Kidney (tissue), 14 donors: ENCODE measurements around the gene TF. TPM values are rescaled to one million over a fixed set of nuclear protein-coding genes. Genes with fewer than 3 reads are reported as not detected.

Experiments
- DNase-seq, 5 donors: peaks; one replicate each; pipeline ENCODE4 v3.0.0-alpha.2; 2013 to 2020
- FAIRE-seq: peaks from 2 replicates; lab custom pipeline; 2012; peaks lifted over from hg19 to GRCh38; lab: Jason Lieb, UNC
- H3K27ac ChIP-seq, 2 donors: one replicate each; pipeline ENCODE4 v1.7.0; 2013; ENCODE audit warnings: low read depth in 2 of 2, low read length in 2 of 2, inconsistent platforms in 1 of 2
- H3K27me3 ChIP-seq: one replicate; pipeline ENCODE4 v1.7.1; 2013; ENCODE audit warnings: low read length, inconsistent platforms; ENCODE audit not compliant: control insufficient read depth, insufficient read depth
- H3K36me3 ChIP-seq, 3 donors: one replicate each; pipeline versions ENCODE4 v1.7.0 to v1.7.1; 2013; ENCODE audit warnings: low read length in 3 of 3, control low read depth in 1 of 3, inconsistent platforms in 1 of 3; ENCODE audit not compliant: insufficient read depth in 3 of 3, control insufficient read depth in 2 of 3
- H3K4me1 ChIP-seq, 3 donors: one replicate each; pipeline versions ENCODE4 v1.7.0 to v1.7.1; 2013; ENCODE audit warnings: low read length in 3 of 3, inconsistent platforms in 1 of 3, low read depth in 1 of 3; ENCODE audit not compliant: control insufficient read depth in 2 of 3, insufficient read depth in 2 of 3
- H3K4me3 ChIP-seq, 3 donors: one replicate each; pipeline versions ENCODE4 v1.7.0 to v1.8.1; 2013; ENCODE audit warnings: low read length in 3 of 3, control low read depth in 1 of 3, inconsistent platforms in 1 of 3
- H3K9ac ChIP-seq, 3 donors: one replicate each; pipeline versions ENCODE4 v1.7.0 to v1.7.1; 2013; ENCODE audit warnings: low read length in 3 of 3, control low read depth in 1 of 3, inconsistent platforms in 1 of 3
- H3K9me3 ChIP-seq, 3 donors: one replicate each; pipeline versions ENCODE4 v1.7.0 to v1.7.1; 2013; ENCODE audit warnings: low read length in 3 of 3, control low read depth in 1 of 3, inconsistent platforms in 1 of 3; ENCODE audit not compliant: control insufficient read depth in 2 of 3, insufficient read depth in 1 of 3
- intact Hi-C: fragments of 100-400 bp; cut with DNase I; formaldehyde crosslinking; loops from one replicate; pipeline ENCODE4 v1.11.1; 2022
- polyA plus RNA-seq: library from polyadenylated mRNA; stranded (reverse); fragments of 350-450 nt; fragmentation: Illumina TruSeq; extraction: RNeasy Lipid Tissue Mini Kit (QIAGEN cat#74804); gene quantifications from one replicate; pipeline ENCODE4 v1.2.3, GENCODE V29; 2014; ENCODE audit warnings: low read depth, low replicate concordance; ENCODE audit not compliant: insufficient read depth
- total RNA-seq: library from RNA; stranded (reverse); fragmentation: NEBNext Ultra II Directional; extraction: Animal tissue kit (Norgen Biotek cat#: 25700); gene quantifications from one replicate; pipeline ENCODE4 v1.2.1, GENCODE V29; 2021
- TF ChIP-seq, protein P1 (sequence below): IDR thresholded peaks from 3 replicates; pipeline ENCODE4 v1.5.1; 2012; ENCODE audit warnings: mild to moderate bottlenecking, moderate library complexity, borderline replicate concordance; ENCODE audit not compliant: insufficient read depth; ENCODE audit errors: extremely low read depth
- donor health status: control.
- donor health status: control.
- donor health status: control.
- donor health status: control.
- donor health status: control.
- donor health status: DM: yes; HTN: yes; CAD: no.
- donor health status: Normal renal cell carcinoma (clear cell type).

Gene TF
- total and polyA plus RNA-seq, 2 donors from 2014 or later: 0.88 to 1.4 TPM

- H3K9ac ChIP-seq: no peak overlapping the region
- no peaks in the 10 kb centered on the region for H3K36me3 ChIP-seq
- no peak overlapping the region for H3K4me3 ChIP-seq
- no peak overlapping the region for H3K27ac ChIP-seq
- H3K9me3 ChIP-seq: no peaks in the 10 kb centered on the region
- DNase-seq: no peak
- TF ChIP-seq, protein P1, sequence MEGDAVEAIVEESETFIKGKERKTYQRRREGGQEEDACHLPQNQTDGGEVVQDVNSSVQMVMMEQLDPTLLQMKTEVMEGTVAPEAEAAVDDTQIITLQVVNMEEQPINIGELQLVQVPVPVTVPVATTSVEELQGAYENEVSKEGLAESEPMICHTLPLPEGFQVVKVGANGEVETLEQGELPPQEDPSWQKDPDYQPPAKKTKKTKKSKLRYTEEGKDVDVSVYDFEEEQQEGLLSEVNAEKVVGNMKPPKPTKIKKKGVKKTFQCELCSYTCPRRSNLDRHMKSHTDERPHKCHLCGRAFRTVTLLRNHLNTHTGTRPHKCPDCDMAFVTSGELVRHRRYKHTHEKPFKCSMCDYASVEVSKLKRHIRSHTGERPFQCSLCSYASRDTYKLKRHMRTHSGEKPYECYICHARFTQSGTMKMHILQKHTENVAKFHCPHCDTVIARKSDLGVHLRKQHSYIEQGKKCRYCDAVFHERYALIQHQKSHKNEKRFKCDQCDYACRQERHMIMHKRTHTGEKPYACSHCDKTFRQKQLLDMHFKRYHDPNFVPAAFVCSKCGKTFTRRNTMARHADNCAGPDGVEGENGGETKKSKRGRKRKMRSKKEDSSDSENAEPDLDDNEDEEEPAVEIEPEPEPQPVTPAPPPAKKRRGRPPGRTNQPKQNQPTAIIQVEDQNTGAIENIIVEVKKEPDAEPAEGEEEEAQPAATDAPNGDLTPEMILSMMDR: no peak
- H3K4me1 ChIP-seq: no peaks in the 10 kb centered on the region
- FAIRE-seq: no peak
- intact Hi-C loops: no loop called here
- peaks cover 2% of the 10 kb centered on the region for H3K27me3 ChIP-seq
Measured at GRCh38 chr3:133782454-133782853, 36.3 kb downstream of the TF start.

- Histone ChIP-seq H3K9me3 (no peaks in the 10 kb centered on the region), H3K27ac (no peak overlapping the region), H3K4me1 (no peaks in the 10 kb centered on the region), H3K27me3 (peaks cover 2% of the 10 kb centered on the region), H3K4me3 (no peak overlapping the region), H3K36me3 (no peaks in the 10 kb centered on the region), H3K9ac (no peak overlapping the region)
- intact Hi-C loops: no loop called here
- TF ChIP-seq, protein P1: no peak
- DNase-seq (peak in 1 of 5 donors; percentile 65), FAIRE-seq (no peak)
Measured at GRCh38 chr3:133783762-133784161, 37.6 kb downstream of the TF start.

DNA sequence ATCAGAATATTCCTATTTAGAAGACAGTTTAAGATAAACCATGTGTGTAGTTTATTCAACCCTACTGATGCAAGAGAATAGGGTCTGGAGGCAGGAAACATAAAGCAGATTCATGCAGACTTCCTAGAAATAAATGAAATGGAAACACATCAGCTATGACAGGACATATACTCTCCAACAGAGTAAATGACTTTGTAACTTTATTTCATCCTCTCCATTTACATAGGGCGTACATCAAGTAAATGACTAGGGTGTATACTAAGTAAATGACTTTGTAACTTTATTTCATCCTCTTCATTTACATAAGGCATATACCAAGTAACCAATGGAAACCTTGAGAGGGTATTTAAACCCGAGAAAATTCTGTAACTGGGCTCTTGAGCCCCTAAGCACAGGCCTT lies 41.8 kb downstream of the TF start:
- FAIRE-seq (no peak), DNase-seq (no peak)
- TF ChIP-seq, protein P1: no peak
- Histone ChIP-seq H3K36me3 (no peaks in the 10 kb centered on the region), H3K9ac (no peak overlapping the region), H3K27ac (no peak overlapping the region), H3K9me3 (peaks cover 0 to 4% (median 4%) of the 10 kb centered on the region in 3 donors), H3K4me3 (no peak overlapping the region), H3K27me3 (peaks cover 2% of the 10 kb centered on the region), H3K4me1 (no peaks in the 10 kb centered on the region)
- intact Hi-C loops: no loop called here

- TF ChIP-seq, protein P1: no peak
- Histone ChIP-seq H3K27me3 (no peaks in the 10 kb centered on the region), H3K9me3 (peaks cover 0 to 4% (median 4%) of the 10 kb centered on the region in 3 donors), H3K9ac (no peak overlapping the region), H3K4me1 (no peaks in the 10 kb centered on the region), H3K27ac (no peak overlapping the region), H3K36me3 (no peaks in the 10 kb centered on the region), H3K4me3 (no peak overlapping the region)
- FAIRE-seq (no peak), DNase-seq (peak in 2 of 5 donors; percentile 6 to 12)
- intact Hi-C loops: no loop called here
Measured at GRCh38 chr3:133792171-133792763, 46.1 kb downstream of the TF start.
